DND-41 (cell line): ENCODE measurements around the gene TAF11L2.

Experiments
- EZH2 ChIP-seq: IDR thresholded peaks from 3 replicates; pipeline ENCODE4 v1.6.1; 2012; ENCODE audit warnings: borderline replicate concordance, low read depth, mild to moderate bottlenecking, moderate library complexity, low read length, inconsistent platforms; ENCODE audit not compliant: severe bottlenecking
- TF ChIP-seq, protein P1 (sequence below): IDR thresholded peaks from 2 replicates; pipeline ENCODE4 v1.5.1; 2012; ENCODE audit warnings: borderline replicate concordance, low read length, moderate library complexity, mild to moderate bottlenecking; ENCODE audit not compliant: poor library complexity, severe bottlenecking; ENCODE audit errors: extremely low read depth

DNA sequence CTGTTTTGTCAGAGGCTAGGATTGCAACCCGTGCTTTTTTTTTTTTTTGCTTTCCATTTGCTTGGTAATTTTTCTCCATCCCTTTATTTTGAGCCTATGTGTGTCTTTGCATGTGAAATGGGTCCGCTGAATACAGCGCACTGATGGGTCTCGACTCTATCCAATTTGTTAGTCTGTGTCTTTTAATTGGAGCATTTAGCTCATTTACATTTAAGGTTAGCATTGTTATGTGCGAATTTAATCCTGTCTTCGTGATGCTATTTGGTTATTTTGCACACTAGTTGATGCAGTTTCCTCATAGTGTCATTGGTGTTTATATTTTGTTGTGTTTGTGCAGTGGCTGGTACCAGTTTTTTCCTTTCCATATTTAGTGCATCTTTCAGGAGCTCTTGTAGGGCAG, 36.2 kb upstream of the TAF11L2 start:
- TF ChIP-seq, protein P1, sequence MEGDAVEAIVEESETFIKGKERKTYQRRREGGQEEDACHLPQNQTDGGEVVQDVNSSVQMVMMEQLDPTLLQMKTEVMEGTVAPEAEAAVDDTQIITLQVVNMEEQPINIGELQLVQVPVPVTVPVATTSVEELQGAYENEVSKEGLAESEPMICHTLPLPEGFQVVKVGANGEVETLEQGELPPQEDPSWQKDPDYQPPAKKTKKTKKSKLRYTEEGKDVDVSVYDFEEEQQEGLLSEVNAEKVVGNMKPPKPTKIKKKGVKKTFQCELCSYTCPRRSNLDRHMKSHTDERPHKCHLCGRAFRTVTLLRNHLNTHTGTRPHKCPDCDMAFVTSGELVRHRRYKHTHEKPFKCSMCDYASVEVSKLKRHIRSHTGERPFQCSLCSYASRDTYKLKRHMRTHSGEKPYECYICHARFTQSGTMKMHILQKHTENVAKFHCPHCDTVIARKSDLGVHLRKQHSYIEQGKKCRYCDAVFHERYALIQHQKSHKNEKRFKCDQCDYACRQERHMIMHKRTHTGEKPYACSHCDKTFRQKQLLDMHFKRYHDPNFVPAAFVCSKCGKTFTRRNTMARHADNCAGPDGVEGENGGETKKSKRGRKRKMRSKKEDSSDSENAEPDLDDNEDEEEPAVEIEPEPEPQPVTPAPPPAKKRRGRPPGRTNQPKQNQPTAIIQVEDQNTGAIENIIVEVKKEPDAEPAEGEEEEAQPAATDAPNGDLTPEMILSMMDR: no peak
- TF ChIP-seq EZH2: no peak
